Heart right ventricle (tissue), 16 donors: ENCODE results near the gene MPHOSPH10. TPM values are rescaled to one million over a fixed set of nuclear protein-coding genes. Genes with fewer than 3 reads are reported as not detected.

ENCODE experiments used
- ATAC-seq, 8 donors: fragments of 200-7000 bp; cut with Tn5 transposase; one replicate each; pipeline ENCODE4 v1.9.1; 2020; ENCODE audit warnings: mild to moderate bottlenecking in 8 of 8, moderate library complexity in 8 of 8, moderate number of reproducible peaks in 1 of 8
- DNase-seq, 2 donors: peaks; one replicate each; pipeline ENCODE4 v3.0.0-alpha.2; 2020
- H3K27ac ChIP-seq, 10 donors: fragments of 200-600 bp; sonication (generic) in 2 of 10; one replicate each; pipeline versions ENCODE4 v1.5.0 to v1.8.0; 2020 to 2022; ENCODE audit warnings: mild to moderate bottlenecking in 3 of 10
- H3K27me3 ChIP-seq, 7 donors: fragments of 200-600 bp; one replicate each; pipeline ENCODE4 v1.8.0; 2021 to 2022; ENCODE audit warnings: mild to moderate bottlenecking in 2 of 7
- H3K36me3 ChIP-seq, 9 donors: fragments of 200-600 bp; sonication (generic) in 1 of 9; one replicate each; pipeline versions ENCODE4 v1.5.0 to v1.8.0; 2020 to 2022; ENCODE audit warnings: mild to moderate bottlenecking in 2 of 9
- H3K4me1 ChIP-seq, 9 donors: fragments of 200-600 bp; sonication (generic) in 1 of 9; one replicate each; pipeline versions ENCODE4 v1.5.0 to v1.8.0; 2020 to 2022; ENCODE audit warnings: mild to moderate bottlenecking in 4 of 9
- H3K4me3 ChIP-seq, 10 donors: fragments of 200-600 bp; sonication (generic) in 2 of 10; one replicate each; pipeline versions ENCODE4 v1.5.0 to v1.8.0; 2020 to 2022; ENCODE audit warnings: mild to moderate bottlenecking in 7 of 10, moderate library complexity in 2 of 10
- H3K9me3 ChIP-seq, 11 donors: fragments of 200-600 bp in 10 of 11; sonication (generic) in 2 of 11; one replicate each; pipeline versions ENCODE4 v1.5.0 to v1.8.0; 2013 to 2022; ENCODE audit warnings: mild to moderate bottlenecking in 2 of 11, control low read depth in 1 of 11, moderate library complexity in 1 of 11
- CTCF ChIP-seq, 9 donors: fragments of 200-600 bp; sonication (generic) in 2 of 9; IDR thresholded peaks; one replicate each; pipeline versions ENCODE4 v1.5.0 to v1.8.0; 2021 to 2022; ENCODE audit warnings: antibody characterized with exemption in 9 of 9, mild to moderate bottlenecking in 5 of 9, moderate library complexity in 1 of 9
- WGBS, 2 donors: extraction: QIAGEN DNeasy Blood & Tissue Kit; methylation state at CpG; one replicate each; pipeline ENCODE4 v1.1.7; 2013; ENCODE audit warnings: inconsistent platforms in 1 of 2; 5-methylcytosine and 5-hydroxymethylcytosine counted together
- intact Hi-C, 10 donors: fragments of 100-400 bp; cut with DNase I; formaldehyde crosslinking; loops; one replicate each; pipeline versions ENCODE4 v1.11.1 to v1.14.2; 2022
- polyA plus RNA-seq, 2 donors: library from polyadenylated mRNA; stranded (reverse); fragments of 200-250 nt; gene quantifications; one replicate each; pipeline ENCODE4 v1.2.3, GENCODE V29; 2013
- total RNA-seq, 10 donors: library from RNA; stranded (reverse); fragmentation: NEBNext Ultra II Directional in 3 of 10; extraction: Animal tissue kit (Norgen Biotek cat#: 25700) in 3 of 10; gene quantifications; one replicate each; pipeline versions ENCODE4 v1.2.1 to v1.2.4, GENCODE V29; 2021 to 2023
- donor health status: Arrhythmogenic right ventricular cardiomyopathy.
- donor health status: ischemic (EF 13 %, LVEDD 7.1; RV severe dilation, severe dysfunction).
- donor health status: healthy with polysubstance abuse.
- donor health status: DM: no; HTN: yes; CAD: no.
- donor health status: DM: no; HTN: no; CAD: no.
- donor health status: ischemic (EF 25% LVEDD 6.9; RV normal size, moderate dysfunction).
- donor health status: ischemic (EF 25% LVEDD 5.7; RV mildly dilated, moderate dysfunction).
- donor health status: healthy.
- donor health status: DM: yes; HTN: yes; CAD: no.
- donor health status: Ischemic cardiomyopathy.
- donor health status: ischemic (EF 35%, LVEDD 5.7; RV mildly dilated, moderate dysfunction).
- donor health status: nonischemic (EF 11% LVEDD 7.7; RV severe dilation, severe dysfunction).
- donor health status: DM: yes; HTN: yes; CAD: no.
- donor health status: PGD.
- donor health status: ischemic (EF 29% LVEDD 5.4; RV normal size, mild dysfunction).
- donor health status: nonischemic (EF 23%, LVEDD 6.1; RV moderate dilation, normal function).

Gene MPHOSPH10
- total and polyA plus RNA-seq, 12 donors = 18.5 to 39.4 (median 22.9) TPM

- intact Hi-C loops = loop anchor here in 2 of 10 donors (10.0 kb wide), 2 partner anchors 215 to 355 kb away; no protein-coding TSS in a partner anchor
- WGBS, 2 donors = 40 to 53% methylated on average over 3 of the region's 3 CpGs
- H3K36me3 ChIP-seq = peaks cover 0 to 63% (median 49%) of the 10 kb centered on the region in 9 donors
- H3K27ac ChIP-seq = peak overlapping the region in 1 of 10 donors; percentile 0
- H3K9me3 ChIP-seq = no peaks in the 10 kb centered on the region
- H3K4me3 ChIP-seq = no peak overlapping the region
- no peak for DNase-seq
- peak in 6 of 8 donors; percentile 29 to 53 (median 38) for ATAC-seq
- peaks cover 0 to 18% (median 8%) of the 10 kb centered on the region in 9 donors for H3K4me1 ChIP-seq
- TF ChIP-seq CTCF (IDR thresholded peaks at IDR 0.05) = no peak
- H3K27me3 ChIP-seq = no peaks in the 10 kb centered on the region
Measured at GRCh38 chr2:71150082-71150816, 19.8 kb downstream of the MPHOSPH10 start.

- peaks cover 0 to 18% (median 8%) of the 10 kb centered on the region in 9 donors for H3K4me1 ChIP-seq
- H3K4me3 ChIP-seq = no peak overlapping the region
- H3K36me3 ChIP-seq = peaks cover 0 to 49% (median 37%) of the 10 kb centered on the region in 9 donors
- H3K27me3 ChIP-seq = no peaks in the 10 kb centered on the region
- ATAC-seq (no peak), DNase-seq (no peak)
- TF ChIP-seq CTCF (IDR thresholded peaks at IDR 0.05) = no peak
- no peaks in the 10 kb centered on the region for H3K9me3 ChIP-seq
- intact Hi-C loops = loop anchor here in 2 of 10 donors (10.0 kb wide), 2 partner anchors 213 to 353 kb away; no protein-coding TSS in a partner anchor
- no peak overlapping the region for H3K27ac ChIP-seq
- 55 to 98% methylated on average over 1 of the region's 1 CpG for WGBS, 2 donors
Measured at GRCh38 chr2:71151620-71152019, 21.2 kb downstream of the MPHOSPH10 start.

- Histone ChIP-seq H3K36me3 (peaks cover 0 to 29% (median 22%) of the 10 kb centered on the region in 9 donors), H3K4me3 (no peak overlapping the region), H3K4me1 (peaks cover 0 to 20% (median 6%) of the 10 kb centered on the region in 9 donors), H3K27ac (no peak overlapping the region), H3K9me3 (no peaks in the 10 kb centered on the region), H3K27me3 (no peaks in the 10 kb centered on the region)
- intact Hi-C loops = loop anchor here in 2 of 10 donors (10.0 kb wide), 2 partner anchors 211 to 351 kb away; no protein-coding TSS in a partner anchor
- no peak for DNase-seq
- ATAC-seq = no peak
- WGBS, 2 donors = 76 to 83% methylated on average over 11 of the region's 11 CpGs
- no peak for TF ChIP-seq CTCF (IDR thresholded peaks at IDR 0.05)
Measured at GRCh38 chr2:71153585-71154224, 23.3 kb downstream of the MPHOSPH10 start.

GRCh38 chr2:71154279-71154678, 23.8 kb downstream of the MPHOSPH10 start:
- no peak for DNase-seq
- H3K9me3 ChIP-seq = no peaks in the 10 kb centered on the region

More at GRCh38 chr2:71154279-71154678, 23.8 kb downstream of the MPHOSPH10 start:
- WGBS, 2 donors = 77 to 86% methylated on average over 8 of the region's 8 CpGs
- Histone ChIP-seq H3K36me3 (peaks cover 0 to 23% (median 17%) of the 10 kb centered on the region in 9 donors), H3K4me1 (peaks cover 0 to 16% (median 6%) of the 10 kb centered on the region in 9 donors), H3K27ac (no peak overlapping the region), H3K4me3 (no peak overlapping the region), H3K27me3 (no peaks in the 10 kb centered on the region)
- TF ChIP-seq CTCF (IDR thresholded peaks at IDR 0.05) = no peak
- ATAC-seq = no peak
- intact Hi-C loops = loop anchor here in 2 of 10 donors (10.0 kb wide), 2 partner anchors 211 to 351 kb away; no protein-coding TSS in a partner anchor
